Cortex of kidney (tissue), 1 donor: ENCODE measurements around the gene C9.
"Not testable (repeated sequence)": the region's sequence is repeated elsewhere in the genome, so short reads cannot be mapped to it uniquely, and the experiment has no call there.

Source experiments
- DNase-seq: peaks from one replicate; lab custom pipeline; 2025; lab: John Stamatoyannopoulos, UW

The C9 gene

GRCh38 chr5:39260095-39260494, 104.2 kb downstream of the C9 start:
- DNase-seq, result no peak

DNA sequence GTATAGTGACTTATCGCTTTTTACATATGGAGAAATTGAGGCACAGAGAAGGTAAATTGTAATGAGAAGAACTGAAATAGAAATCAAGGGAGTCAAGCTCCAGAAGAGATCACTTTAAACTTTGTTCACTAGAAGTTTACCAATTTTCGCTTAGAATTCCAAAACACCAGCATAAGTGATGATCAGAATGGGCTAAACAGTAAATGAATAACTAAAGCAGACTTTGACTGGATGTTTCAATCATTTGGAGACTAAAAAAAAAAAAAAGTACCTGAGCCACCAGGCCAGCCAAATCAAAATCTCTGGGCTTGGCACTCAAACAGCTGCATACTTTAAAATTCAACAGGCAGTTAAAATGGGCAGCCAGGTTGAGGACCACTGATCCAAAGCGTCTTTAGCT, 106.7 kb downstream of the C9 start:
- DNase-seq, result no peak

DNA sequence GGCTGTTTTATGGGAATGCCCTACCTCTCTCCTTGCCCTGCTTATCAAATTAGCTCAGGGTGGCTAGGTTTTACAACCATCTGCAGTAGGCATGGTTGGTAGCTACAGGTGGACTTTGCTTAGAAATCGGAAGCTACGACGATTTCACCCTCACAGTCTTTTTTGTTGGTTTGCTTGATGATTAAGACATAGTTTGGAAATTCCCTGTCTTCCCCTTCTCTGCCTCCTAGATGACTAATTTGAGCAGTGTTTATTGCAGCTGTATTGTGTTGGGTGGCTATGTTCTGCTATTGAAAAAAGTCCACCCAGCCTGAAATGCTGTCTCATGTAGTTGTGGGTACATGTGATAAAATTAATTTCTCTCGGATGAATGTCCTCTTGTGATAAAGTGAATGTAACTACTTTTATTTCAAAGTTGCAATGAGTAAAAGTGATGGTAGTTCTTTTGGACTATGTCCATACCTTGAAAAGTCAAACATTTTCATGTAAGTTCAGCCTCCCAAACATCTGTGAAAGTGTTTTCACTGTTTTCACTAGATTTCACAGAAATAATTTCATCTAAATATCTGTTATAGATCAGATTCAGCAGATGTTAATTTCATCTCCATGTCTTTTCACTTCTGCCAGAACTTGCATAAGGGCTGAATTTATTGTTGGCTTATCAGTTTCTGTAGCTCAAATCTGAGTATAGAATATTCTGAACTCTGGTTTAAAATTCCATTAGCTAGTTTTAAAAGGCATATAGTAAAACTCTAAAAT, 107.6 kb downstream of the C9 start:
- DNase-seq, result no peak

- no peak for DNase-seq
Observed at GRCh38 chr5:39255406-39255805, 108.9 kb downstream of the C9 start.

DNA sequence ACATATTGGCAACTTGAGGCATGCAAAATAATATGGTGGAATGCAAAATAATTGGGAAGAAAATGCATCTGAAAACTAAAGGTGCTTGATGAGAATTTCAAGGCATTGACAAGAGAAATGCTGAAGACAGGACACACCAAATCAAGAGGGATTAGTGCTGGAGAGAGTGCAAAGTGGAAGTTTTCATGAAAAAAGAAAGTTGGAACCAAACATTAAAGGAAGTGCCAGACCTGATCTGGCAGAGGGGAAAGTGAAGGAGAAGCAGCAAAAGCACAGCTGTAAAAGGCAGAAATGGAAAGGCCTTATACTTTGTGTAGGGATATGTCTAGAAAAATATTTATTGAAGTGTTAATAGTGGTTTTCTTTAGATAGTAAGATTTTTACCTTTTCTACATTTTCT, 109.6 kb downstream of the C9 start:
- DNase-seq, result no peak

DNA sequence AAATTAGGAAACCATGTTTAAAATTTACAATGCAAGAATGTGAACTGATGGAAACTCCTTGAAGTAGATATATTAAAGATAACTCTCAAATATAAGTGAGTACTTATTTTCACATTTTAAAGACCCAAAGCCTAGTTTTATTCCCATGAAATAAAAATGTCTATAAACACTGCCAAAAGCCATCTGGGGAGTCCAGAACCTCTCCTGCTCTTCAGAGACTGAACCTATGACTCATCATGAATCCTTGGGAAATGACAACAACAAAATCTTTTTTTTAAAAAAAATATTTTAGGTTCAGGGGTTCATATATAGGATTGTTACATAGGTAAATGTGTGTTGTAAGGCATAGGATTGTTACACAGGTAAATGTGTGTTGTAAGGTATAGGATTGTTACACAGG, 111.1 kb downstream of the C9 start:
- DNase-seq, result no peak

GRCh38 chr5:39249564-39250274, 114.6 kb downstream of the C9 start:
- no peak for DNase-seq

DNA sequence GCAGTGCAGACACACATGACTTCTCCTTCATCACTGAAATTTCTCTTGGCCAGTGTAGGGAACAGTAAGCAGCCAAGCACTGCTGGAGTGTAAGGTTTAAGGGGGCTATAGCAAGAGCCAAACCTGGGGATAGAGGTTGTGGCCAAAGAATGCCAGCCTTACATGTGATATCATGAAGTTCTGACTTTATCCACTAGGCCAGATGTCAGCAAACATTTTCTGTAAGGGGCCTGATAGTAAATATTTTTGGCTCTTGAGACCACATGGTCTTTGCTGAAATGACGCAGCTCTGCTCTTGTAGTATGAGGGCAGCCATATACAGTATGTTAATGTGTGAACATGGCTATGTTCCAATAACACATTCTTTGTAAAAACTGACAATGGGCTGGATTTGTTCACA, 115.2 kb downstream of the C9 start:
- DNase-seq, result no peak

GRCh38 chr5:39240750-39241149, 123.5 kb downstream of the C9 start:
- no peak for DNase-seq

DNA sequence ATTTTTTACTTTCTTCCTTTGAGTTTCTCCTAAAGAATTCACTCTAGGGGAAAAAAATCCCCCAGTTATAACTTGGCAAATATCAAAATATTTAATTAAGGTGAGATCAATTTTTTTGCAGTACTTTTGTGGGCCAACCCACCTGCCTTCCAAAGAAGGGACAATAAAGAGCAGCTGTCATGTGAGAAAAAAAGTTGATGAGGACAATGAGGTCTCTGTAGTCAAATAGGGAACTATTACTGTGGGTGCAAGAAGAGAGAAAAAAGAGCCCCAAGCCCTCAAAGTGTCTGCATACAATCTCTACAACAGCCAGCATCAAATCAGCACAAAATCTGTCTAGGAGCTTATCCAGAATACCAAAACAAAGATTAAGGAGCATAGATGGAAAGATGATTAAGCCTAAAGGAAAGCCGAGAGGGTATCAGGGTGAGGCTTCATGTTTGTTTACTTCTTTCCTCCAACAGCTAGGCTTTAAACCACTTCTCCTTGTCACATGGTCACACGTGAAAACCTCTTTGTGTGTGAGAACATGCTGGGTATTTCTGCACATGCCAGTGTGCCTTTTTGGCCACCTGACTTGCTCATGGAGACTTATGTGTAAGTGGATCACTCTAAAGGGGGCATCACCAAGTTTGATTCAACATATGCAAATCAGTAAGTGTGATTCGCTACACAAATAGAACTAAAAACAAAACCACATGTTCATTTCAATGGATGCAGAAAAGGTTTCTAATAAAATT, 125.8 kb downstream of the C9 start:
- DNase-seq, result no peak

GRCh38 chr5:39236718-39237117, 127.6 kb downstream of the C9 start:
- no peak for DNase-seq

- DNase-seq, result no peak
Observed at GRCh38 chr5:39235648-39236047, 128.6 kb downstream of the C9 start.

DNA sequence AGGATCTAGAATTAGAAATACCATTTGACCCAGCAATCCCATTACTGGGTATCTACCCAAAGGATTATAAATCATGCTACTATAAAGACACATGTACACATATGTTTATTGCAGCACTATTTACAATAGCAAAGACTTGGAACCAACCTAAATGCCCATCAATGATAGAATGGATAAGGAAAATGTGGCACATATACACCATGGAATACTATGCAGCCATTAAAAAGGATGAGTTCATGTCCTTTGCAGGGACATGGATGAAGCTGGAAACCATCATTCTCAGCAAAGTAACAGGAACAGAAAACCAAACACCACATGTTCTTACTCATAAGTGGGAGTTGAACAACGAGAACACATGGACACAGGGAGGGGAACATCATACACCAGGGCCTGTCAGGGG, 129.8 kb downstream of the C9 start:
- DNase-seq, result not testable (repeated sequence)
